HFF-Myc (cell line): ENCODE measurements around the gene PACS1.

ENCODE experiments used
- DNase-seq: peaks from one replicate; pipeline ENCODE4 v3.0.0-alpha.2; 2011; ENCODE audit warnings: low read depth; ENCODE audit errors: extremely low read depth
- H3K4me3 ChIP-seq: replicated peaks from 2 replicates; pipeline ENCODE4 v1.5.1; 2011; ENCODE audit warnings: low read depth, mild to moderate bottlenecking, control low read depth, low read length
- CTCF ChIP-seq: IDR thresholded peaks from 2 replicates; pipeline ENCODE4 v1.5.1; 2012; ENCODE audit warnings: mild to moderate bottlenecking, low read depth, low read length, control low read depth; ENCODE audit errors: missing control alignments

PACS1 gene

DNA sequence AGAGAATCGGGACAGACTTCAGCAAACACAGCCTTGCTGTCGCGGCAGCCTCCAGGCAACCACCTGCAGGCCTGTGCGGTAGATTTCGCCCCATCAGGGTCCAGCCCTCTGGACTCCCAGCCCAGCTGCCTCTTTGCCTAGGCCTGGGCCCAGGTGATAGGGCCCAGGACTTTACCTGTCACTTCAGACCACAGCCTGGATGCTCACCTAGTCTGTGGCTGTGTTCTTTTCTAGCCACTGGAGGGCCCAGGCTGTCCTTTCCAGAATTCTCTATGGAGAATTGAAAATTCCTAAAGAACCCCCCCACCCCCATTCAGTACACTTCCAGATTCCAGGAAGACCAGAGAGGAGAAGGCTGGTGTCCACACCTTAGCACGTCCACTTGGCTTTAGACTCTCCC lies 167.8 kb downstream of the PACS1 start:
- DNase-seq = no peak
- no peak for TF ChIP-seq CTCF
- H3K4me3 ChIP-seq = no peak overlapping the region

- H3K4me3 ChIP-seq = no peak overlapping the region
- no peak for TF ChIP-seq CTCF
- DNase-seq = no peak
These were observed 168.8 kb downstream of the PACS1 start for GRCh38 chr11:66238786-66239413.

GRCh38 chr11:66239511-66239910 lies 169.4 kb downstream of the PACS1 start:
- no peak overlapping the region for H3K4me3 ChIP-seq
- no peak for TF ChIP-seq CTCF
- no peak for DNase-seq

DNA sequence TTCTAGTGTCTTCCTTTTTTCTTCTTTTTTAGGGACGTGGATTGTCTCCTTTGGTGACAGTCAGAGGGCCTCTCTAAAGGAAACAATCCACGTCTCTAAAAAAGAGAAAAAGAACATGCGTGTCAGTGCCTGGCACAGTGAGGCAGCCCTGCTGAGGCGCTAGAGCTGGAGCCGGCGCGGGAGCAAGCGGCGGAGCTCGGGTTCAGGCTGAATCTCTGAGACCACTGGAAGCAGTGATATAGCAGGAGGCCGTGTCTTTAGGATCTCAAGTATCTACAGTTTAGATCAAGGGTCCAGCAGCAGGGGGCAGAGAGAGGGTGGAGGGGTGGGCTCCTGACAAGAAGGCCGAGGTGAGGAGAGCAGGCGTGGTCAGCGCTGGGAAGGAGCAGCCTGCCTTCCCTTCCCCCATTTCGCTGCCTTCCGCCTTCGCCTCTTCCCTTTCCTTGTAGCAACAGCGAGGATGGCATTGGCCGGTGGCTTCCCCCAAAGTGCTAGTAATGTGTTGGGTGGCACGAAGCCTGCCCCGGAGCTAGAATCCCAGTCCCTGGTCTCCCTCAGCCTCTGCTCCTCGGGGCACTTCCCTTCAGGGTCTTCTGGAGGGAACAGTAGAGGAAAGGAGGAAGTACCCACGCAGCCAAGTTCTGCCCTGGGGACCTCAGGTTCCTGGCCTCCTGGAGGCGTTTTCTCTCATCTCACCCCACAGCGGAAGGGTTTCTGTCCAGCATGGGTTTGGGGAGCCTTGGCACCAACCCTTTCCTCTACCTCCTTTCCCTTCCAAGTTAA lies 170.1 kb downstream of the PACS1 start:
- H3K4me3 ChIP-seq = no peak overlapping the region
- no peak for DNase-seq
- TF ChIP-seq CTCF = no peak

DNA sequence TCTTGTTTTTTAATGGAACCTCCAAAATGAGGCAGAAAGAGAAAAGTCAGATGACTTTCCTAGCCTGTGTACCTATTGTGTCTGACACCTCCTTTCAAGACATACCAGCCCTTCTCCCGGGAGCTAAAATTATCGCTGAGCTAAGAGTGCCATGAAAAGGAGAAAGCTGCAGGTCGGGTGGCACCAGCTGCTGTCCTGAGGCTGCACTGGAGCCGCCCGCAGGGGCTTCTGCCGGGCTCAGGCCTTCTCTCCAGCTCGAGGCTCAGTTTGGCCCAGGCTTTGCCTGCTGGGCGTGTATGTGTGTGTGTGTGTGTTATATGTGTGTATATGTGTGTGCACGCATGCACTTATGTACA lies 170.7 kb downstream of the PACS1 start:
- no peak for DNase-seq
- TF ChIP-seq CTCF = no peak
- no peak overlapping the region for H3K4me3 ChIP-seq

DNA sequence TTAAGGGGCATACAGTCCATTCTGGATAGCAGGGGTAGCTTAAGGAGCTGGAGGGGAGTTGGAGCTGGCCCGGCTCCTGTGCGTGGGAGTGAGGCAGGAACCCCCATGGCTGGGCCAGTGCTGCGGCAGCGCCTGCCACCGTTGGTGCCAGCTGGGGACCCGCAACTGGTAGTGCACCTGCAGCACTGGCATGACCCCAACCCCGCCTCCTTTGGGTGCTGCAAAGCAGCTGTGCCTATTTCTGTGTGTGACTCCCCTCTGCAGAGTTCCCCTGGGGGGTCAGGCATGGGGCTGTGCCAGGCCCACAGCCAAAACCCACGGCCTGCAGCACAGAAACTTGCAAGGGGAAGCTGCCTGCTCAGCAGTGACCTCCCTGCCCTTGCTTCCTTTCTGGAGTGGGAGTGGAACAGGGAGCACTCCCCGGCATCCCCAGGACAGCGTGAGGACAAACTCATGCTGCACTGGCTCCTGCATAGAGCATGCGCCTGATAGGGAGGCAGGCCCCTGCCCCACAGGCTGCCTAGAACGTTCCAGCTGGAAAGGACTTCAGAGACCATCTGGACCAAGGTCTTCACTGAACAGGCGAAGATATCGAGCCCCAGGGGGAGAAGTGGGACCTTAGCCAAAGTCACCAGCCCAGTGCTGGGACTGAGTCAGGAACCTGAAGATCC lies 172.2 kb downstream of the PACS1 start:
- no peak overlapping the region for H3K4me3 ChIP-seq
- no peak for TF ChIP-seq CTCF
- DNase-seq = no peak
